Measurements from ENCODE around the gene SLC35A5.

Gene SLC35A5

GRCh38 chr3:112585782-112586181 is 23.9 kb downstream of the SLC35A5 start:
- TF ChIP-seq CTCF (IDR thresholded peaks at IDR 0.05): no peak

- TF ChIP-seq CTCF (IDR thresholded peaks at IDR 0.05): no peak
Measured at GRCh38 chr3:112587336-112587735, 25.5 kb downstream of the SLC35A5 start.

GRCh38 chr3:112593258-112593657 is 31.4 kb downstream of the SLC35A5 start:
- TF ChIP-seq CTCF (IDR thresholded peaks at IDR 0.05): no peak

GRCh38 chr3:112594856-112595255 is 33.0 kb downstream of the SLC35A5 start:
- no peak for TF ChIP-seq CTCF (IDR thresholded peaks at IDR 0.05)

- TF ChIP-seq CTCF (IDR thresholded peaks at IDR 0.05): no peak
Measured at GRCh38 chr3:112597945-112598344, 36.1 kb downstream of the SLC35A5 start.

- no peak for TF ChIP-seq CTCF (IDR thresholded peaks at IDR 0.05)
Measured at GRCh38 chr3:112598731-112599130, 36.9 kb downstream of the SLC35A5 start.

- no peak for TF ChIP-seq CTCF (IDR thresholded peaks at IDR 0.05)
Measured at GRCh38 chr3:112602217-112602838, 40.5 kb downstream of the SLC35A5 start.

GRCh38 chr3:112604536-112604935 is 42.7 kb downstream of the SLC35A5 start:
- no peak for TF ChIP-seq CTCF (IDR thresholded peaks at IDR 0.05)

All from LNCAP (cell line).